ENCODE data around the gene SMIM20. TPM values are rescaled to one million over a fixed set of nuclear protein-coding genes. Genes with fewer than 3 reads are reported as not detected.

The SMIM20 gene
- total and polyA plus RNA-seq, 2 donors, result 41.8 to 48.9 TPM

GRCh38 chr4:25966171-25966570 is 52.2 kb downstream of the SMIM20 start:
- no peak overlapping the region for H3K4me3 ChIP-seq (ENCODE audit: low read depth, low read length)
- DNase-seq (ENCODE audit: extremely low spot score), result no peak
- WGBS, result 70% methylated on average over 3 of the region's 3 CpGs
- H3K36me3 ChIP-seq (ENCODE audit: insufficient read depth), result no peaks in the 10 kb centered on the region
- no peaks in the 10 kb centered on the region for H3K4me1 ChIP-seq (ENCODE audit: insufficient read depth)
- no peak overlapping the region for H3K27ac ChIP-seq (ENCODE audit: low read depth)

GRCh38 chr4:25969374-25970155 is 55.5 kb downstream of the SMIM20 start:
- Histone ChIP-seq H3K36me3 (ENCODE audit: insufficient read depth) (no peaks in the 10 kb centered on the region), H3K27ac (ENCODE audit: low read depth) (no peak overlapping the region), H3K4me1 (ENCODE audit: insufficient read depth) (no peaks in the 10 kb centered on the region), H3K4me3 (ENCODE audit: low read depth, low read length) (no peak overlapping the region)
- 79% methylated on average over 13 of the region's 13 CpGs for WGBS
- DNase-seq (ENCODE audit: extremely low spot score), result no peak

GRCh38 chr4:25970226-25970675 is 56.2 kb downstream of the SMIM20 start:
- no peak for DNase-seq (ENCODE audit: extremely low spot score)
- WGBS, result 60% methylated on average over 13 of the region's 13 CpGs
- Histone ChIP-seq H3K4me3 (ENCODE audit: low read depth, low read length) (no peak overlapping the region), H3K36me3 (ENCODE audit: insufficient read depth) (no peaks in the 10 kb centered on the region), H3K4me1 (ENCODE audit: insufficient read depth) (no peaks in the 10 kb centered on the region), H3K27ac (ENCODE audit: low read depth) (no peak overlapping the region)

- DNase-seq (ENCODE audit: extremely low spot score), result no peak
- no peak overlapping the region for H3K4me3 ChIP-seq (ENCODE audit: low read depth, low read length)
- H3K4me1 ChIP-seq (ENCODE audit: insufficient read depth), result no peaks in the 10 kb centered on the region
- WGBS, result 95% methylated on average over 6 of the region's 6 CpGs
- no peaks in the 10 kb centered on the region for H3K36me3 ChIP-seq (ENCODE audit: insufficient read depth)
- H3K27ac ChIP-seq (ENCODE audit: low read depth), result no peak overlapping the region
These were observed 56.8 kb downstream of the SMIM20 start for GRCh38 chr4:25970691-25971432.

- WGBS, result 97% methylated on average over 4 of the region's 4 CpGs
- no peak overlapping the region for H3K4me3 ChIP-seq (ENCODE audit: low read depth, low read length)
- H3K36me3 ChIP-seq (ENCODE audit: insufficient read depth), result no peaks in the 10 kb centered on the region
- no peak overlapping the region for H3K27ac ChIP-seq (ENCODE audit: low read depth)
- H3K4me1 ChIP-seq (ENCODE audit: insufficient read depth), result no peaks in the 10 kb centered on the region
- no peak for DNase-seq (ENCODE audit: extremely low spot score)
These were observed 58.3 kb downstream of the SMIM20 start for GRCh38 chr4:25972366-25972765.

- no peak for DNase-seq (ENCODE audit: extremely low spot score)
- no peak overlapping the region for H3K4me3 ChIP-seq (ENCODE audit: low read depth, low read length)
- H3K36me3 ChIP-seq (ENCODE audit: insufficient read depth), result no peaks in the 10 kb centered on the region
- no peak overlapping the region for H3K27ac ChIP-seq (ENCODE audit: low read depth)
- no peaks in the 10 kb centered on the region for H3K4me1 ChIP-seq (ENCODE audit: insufficient read depth)
- 29% methylated on average over 8 of the region's 8 CpGs for WGBS
These were observed 59.1 kb downstream of the SMIM20 start for GRCh38 chr4:25972984-25973745.

GRCh38 chr4:25976780-25977179 is 62.8 kb downstream of the SMIM20 start:
- 88% methylated on average over 7 of the region's 7 CpGs for WGBS
- no peak for DNase-seq (ENCODE audit: extremely low spot score)
- H3K36me3 ChIP-seq (ENCODE audit: insufficient read depth), result no peaks in the 10 kb centered on the region

GRCh38 chr4:25977397-25978170 is 63.6 kb downstream of the SMIM20 start:
- H3K27ac ChIP-seq (ENCODE audit: low read depth), result no peak overlapping the region
- no peaks in the 10 kb centered on the region for H3K36me3 ChIP-seq (ENCODE audit: insufficient read depth)
- DNase-seq (ENCODE audit: extremely low spot score), result no peak
- WGBS, result 86% methylated on average over 12 of the region's 12 CpGs
- no peaks in the 10 kb centered on the region for H3K4me1 ChIP-seq (ENCODE audit: insufficient read depth)
- H3K4me3 ChIP-seq (ENCODE audit: low read depth, low read length), result no peak overlapping the region

More at GRCh38 chr4:25976780-25977179, 62.8 kb downstream of the SMIM20 start:
- Histone ChIP-seq H3K4me3 (ENCODE audit: low read depth, low read length) (no peak overlapping the region), H3K27ac (ENCODE audit: low read depth) (no peak overlapping the region), H3K4me1 (ENCODE audit: insufficient read depth) (no peaks in the 10 kb centered on the region)

GRCh38 chr4:25978327-25978726 is 64.3 kb downstream of the SMIM20 start:
- H3K27ac ChIP-seq (ENCODE audit: low read depth), result no peak overlapping the region
- H3K4me1 ChIP-seq (ENCODE audit: insufficient read depth), result no peaks in the 10 kb centered on the region
- no peak overlapping the region for H3K4me3 ChIP-seq (ENCODE audit: low read depth, low read length)
- H3K36me3 ChIP-seq (ENCODE audit: insufficient read depth), result no peaks in the 10 kb centered on the region
- DNase-seq (ENCODE audit: extremely low spot score), result no peak
- WGBS, result 70% methylated on average over 8 of the region's 8 CpGs

Other genes with a start within 250 kb of the SMIM20 start
- 33.4 TPM for gene SEL1L3, start 51.2 kb upstream of the SMIM20 start, total RNA-seq
- 10.8 TPM for gene SEL1L3, start 51.2 kb upstream of the SMIM20 start, polyA plus RNA-seq

Data from urinary bladder (tissue), 4 donors.